GM21619 (cell line): ENCODE measurements around the gene EFCAB8.

ENCODE experiments used
- ATAC-seq: cut with Tn5 transposase; IDR thresholded peaks from one replicate; pipeline ENCODE4 v1.9.1; 2021; ENCODE audit not compliant: unreplicated experiment

EFCAB8 gene

GRCh38 chr20:33005908-33006775, 147.4 kb downstream of the EFCAB8 start:
- ATAC-seq, result no peak

- ATAC-seq, result no peak
These were observed 148.2 kb downstream of the EFCAB8 start for GRCh38 chr20:33006776-33007375.

DNA sequence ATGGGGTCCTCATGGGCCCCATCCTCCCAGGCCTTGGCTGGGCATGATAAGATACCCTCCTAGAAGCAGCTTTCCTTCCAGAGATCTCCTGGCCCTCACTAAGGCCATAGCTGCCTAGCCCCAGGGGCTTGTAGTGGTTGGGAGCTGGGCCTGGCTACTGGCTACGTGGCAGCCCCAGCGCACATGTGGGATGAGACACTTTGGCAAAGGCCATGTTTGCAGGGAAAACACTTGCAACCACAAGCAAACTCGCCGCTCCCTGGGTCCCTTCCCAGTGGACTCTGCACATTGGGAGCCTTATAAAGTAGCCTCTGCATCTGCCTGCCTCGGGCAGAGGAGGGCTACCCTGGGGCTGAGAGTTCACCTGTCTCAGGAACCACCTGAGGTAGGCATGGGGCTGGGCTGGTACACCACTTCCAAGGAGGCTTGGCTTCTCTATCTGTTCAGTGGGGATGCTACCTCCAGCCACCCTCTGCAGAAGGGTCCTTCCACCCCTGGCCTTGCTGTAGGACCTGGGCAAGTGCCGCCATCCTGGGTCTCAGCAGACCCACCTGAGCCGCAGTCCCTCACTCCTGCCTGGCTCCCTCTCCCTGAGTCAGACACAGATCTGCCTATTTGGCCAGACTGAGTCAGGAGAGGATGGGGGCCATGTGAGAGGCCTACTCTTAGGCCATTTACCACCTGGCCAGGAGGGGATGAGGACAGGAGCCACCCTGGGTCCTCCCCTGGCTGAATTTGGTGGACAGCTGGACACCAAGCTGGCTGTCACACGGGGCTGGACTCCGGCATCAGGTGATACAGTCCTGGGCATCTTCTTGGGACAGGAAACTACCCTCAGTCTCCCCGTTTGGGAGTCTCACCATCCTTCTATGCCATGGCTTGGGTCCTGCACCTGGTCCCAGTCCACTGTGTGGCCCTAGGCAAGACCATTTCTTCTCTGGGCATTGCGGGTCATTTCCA, 148.9 kb downstream of the EFCAB8 start, which contains the start of gene BPIFB2:
Gene BPIFB2, plus strand, starts transcription at position 329 of the 960 bp plus-strand sequence. CDS start 871 bp downstream, outside the sequence.
- no peak for ATAC-seq

DNA sequence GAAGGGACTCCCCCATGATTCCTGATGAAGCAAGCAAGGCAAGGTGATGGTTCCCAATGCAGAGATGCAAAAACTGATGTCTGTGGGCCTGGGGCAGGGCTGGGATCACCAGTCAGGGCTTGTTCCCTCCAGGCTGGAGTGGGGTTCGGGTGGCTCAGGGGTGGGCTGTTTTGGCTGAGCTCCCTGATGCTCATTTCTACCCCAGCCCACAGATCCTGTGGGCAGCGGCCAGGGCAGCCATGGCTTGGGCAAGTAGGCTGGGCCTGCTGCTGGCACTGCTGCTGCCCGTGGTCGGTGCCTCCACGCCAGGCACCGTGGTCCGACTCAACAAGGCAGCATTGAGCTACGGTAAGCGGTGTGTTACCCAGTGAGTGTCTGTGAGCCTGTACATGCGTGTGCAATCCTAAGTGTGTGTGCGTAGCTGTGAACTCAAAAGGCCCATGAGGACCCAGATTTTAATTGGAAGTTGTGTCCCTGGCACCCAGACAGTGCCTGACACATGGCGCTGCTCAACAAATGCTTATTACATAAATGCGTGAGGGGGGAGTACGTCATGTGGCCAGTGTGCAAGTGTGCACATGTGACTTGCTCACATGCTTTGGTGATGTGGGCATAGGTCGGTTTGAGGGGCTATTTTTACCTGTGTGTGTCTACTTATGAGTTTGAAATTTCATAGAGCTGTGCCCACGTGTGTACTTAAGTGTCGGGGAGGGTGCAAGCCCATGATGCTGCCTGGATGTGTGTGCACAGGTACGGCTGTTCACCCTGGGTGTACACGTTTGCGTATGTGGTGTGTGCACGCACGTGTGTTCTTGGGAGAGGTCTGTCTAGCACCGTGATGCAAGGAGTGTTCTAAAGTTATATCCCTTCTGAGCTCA, 149.9 kb downstream of the EFCAB8 start:
- no peak for ATAC-seq

GRCh38 chr20:33009214-33010132, 150.8 kb downstream of the EFCAB8 start:
- ATAC-seq, result no peak

- no peak for ATAC-seq
These were observed 151.4 kb downstream of the EFCAB8 start for GRCh38 chr20:33010133-33010504.

DNA sequence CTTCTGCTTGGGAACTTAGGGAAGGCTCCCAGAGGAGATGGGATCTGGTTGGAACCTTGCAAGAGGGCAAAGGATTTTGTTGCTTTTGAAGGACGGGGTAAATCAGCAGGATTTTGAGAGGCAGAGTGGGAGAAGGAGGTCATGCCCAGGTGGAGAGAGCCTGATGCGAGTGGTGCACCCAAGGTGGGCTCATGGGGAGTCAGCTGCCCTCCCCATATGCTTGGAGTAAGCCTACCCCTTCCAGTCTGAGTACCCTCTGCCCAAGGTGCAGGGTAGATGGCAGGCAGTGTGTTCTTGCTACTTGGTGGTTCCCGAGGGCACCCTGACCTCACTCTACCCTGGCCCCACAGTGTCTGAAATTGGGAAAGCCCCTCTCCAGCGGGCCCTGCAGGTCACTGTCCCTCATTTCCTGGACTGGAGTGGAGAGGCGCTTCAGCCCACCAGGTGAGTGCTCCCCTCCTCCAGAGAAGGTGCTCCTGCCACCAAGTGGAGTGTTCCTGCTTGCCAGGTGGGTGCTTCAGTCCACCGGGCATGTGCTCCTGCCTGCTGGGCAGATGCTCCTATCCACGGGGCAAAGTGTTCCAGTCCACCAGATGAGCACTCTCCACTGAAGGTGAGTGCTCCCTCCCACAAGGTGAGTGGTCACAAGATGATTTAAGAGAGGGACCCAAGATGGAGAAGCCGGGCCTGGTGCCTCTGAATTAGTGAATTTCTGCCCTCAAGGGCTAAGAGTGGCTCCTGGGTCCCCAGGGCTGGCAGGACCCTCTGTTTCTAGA, 152.1 kb downstream of the EFCAB8 start:
- no peak for ATAC-seq
